GM10266 (cell line): ENCODE measurements around the gene PRKCH.

Experiments
- DNase-seq: peaks from one replicate; pipeline ENCODE4 v3.0.0; 2012; ENCODE audit errors: extremely low spot score
- CTCF ChIP-seq: IDR thresholded peaks from 2 replicates; pipeline ENCODE4 v1.5.1; 2012; ENCODE audit warnings: mild to moderate bottlenecking, low read depth; ENCODE audit not compliant: control insufficient read depth, insufficient read depth; ENCODE audit errors: missing control alignments

Gene PRKCH

DNA sequence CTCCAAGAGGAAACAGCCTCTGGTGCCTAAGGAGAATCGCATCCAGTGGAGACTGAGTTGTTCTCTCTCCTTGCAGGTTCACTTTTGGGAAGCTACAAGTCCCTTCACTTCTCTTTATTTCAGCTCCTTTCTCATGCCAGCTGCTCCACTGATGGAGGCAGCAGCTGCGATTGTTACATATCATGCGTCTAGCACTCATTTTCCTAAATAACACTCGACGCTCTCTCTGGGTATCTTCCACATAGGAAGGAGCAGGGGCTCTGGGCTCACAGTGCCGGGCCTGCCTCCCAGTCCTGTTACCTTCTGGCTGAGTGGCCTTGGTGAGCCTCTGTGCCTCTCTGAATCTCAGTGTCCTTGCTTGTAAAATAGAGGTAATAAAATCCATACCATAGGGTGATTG is 211.4 kb downstream of the PRKCH start:
- no peak for DNase-seq
- TF ChIP-seq CTCF = no peak

- DNase-seq = no peak
- TF ChIP-seq CTCF = no peak
These were observed 212.3 kb downstream of the PRKCH start for GRCh38 chr14:61533513-61534255.

DNA sequence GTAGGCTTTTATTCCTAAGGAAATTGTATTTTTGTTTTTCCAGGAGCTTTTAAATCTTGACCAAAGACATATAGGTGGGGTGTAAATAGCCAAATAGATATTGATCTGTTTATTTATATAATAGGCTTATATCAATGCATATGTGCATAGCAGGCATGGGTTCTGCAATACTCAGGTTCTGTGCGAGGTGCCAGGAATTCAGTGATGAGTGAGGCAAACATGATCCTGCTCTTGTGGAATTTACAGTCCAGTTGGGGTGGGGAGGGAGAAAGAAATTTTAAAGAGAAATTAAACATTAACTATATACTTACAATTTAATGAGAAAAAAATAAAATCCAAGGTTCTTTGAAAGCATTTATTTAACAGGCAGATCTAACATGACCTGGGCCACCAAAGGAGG is 213.7 kb downstream of the PRKCH start:
- no peak for TF ChIP-seq CTCF
- DNase-seq = no peak

DNA sequence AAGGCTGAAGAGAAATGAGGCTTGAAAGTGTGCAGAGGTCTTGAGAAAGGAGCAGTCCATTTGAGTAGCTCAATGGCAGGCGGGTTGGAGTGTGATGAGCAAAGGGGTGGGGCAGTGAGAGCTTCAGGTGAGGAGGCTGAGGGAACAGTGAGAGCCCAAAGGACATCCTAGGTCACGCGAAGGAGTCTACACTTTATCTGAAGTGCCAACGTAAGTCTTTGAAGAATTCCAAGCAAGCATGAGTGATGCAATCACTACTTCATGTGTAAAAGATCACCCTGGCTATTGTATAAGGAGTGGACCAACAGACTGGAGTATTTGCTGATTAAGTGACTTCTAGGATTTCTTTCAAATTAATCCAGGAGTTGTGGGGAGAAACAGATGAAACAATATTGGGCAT is 214.1 kb downstream of the PRKCH start:
- DNase-seq = no peak
- no peak for TF ChIP-seq CTCF

DNA sequence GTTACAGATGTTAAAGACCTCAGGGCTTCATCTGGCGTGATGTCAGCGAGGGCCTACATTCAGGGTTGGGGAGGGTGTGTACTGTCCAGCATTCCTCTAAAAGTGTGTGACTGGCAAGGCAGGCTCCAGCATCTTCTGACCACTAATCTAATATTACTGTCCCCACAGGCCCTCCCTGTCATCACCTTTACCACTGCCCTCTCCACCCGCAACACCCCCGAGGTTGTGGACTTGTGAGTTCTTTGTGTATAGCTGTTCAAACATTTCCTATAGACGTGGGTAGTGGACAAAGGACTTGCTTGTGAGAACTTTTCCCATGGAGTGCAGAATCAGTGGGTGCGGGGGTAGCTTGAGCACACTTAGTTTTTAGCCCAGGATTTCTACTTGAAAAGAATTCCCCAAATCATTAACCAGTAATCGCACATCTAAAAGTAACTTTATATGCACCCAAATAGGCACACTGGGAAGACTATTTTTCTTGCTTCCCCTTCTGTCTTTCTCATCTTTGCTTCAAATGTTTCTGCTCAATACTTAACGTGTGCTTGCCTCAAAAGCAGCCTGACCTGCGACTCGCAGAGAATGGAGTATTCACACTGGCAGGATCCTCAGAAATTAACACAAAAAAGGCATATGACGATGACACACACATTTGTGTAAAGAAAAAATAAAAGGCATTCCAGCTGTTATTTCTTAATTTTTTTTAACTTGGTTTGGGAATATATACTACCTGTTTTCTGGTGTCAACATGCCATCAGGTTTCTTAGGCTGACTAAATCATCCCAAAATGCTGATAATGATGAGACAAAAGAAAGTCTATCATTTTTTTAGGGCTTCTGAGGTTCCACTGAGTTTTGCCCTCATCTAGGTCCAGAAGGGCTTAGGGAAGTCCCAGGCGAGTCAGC is 215.5 kb downstream of the PRKCH start:
- TF ChIP-seq CTCF = no peak
- no peak for DNase-seq

DNA sequence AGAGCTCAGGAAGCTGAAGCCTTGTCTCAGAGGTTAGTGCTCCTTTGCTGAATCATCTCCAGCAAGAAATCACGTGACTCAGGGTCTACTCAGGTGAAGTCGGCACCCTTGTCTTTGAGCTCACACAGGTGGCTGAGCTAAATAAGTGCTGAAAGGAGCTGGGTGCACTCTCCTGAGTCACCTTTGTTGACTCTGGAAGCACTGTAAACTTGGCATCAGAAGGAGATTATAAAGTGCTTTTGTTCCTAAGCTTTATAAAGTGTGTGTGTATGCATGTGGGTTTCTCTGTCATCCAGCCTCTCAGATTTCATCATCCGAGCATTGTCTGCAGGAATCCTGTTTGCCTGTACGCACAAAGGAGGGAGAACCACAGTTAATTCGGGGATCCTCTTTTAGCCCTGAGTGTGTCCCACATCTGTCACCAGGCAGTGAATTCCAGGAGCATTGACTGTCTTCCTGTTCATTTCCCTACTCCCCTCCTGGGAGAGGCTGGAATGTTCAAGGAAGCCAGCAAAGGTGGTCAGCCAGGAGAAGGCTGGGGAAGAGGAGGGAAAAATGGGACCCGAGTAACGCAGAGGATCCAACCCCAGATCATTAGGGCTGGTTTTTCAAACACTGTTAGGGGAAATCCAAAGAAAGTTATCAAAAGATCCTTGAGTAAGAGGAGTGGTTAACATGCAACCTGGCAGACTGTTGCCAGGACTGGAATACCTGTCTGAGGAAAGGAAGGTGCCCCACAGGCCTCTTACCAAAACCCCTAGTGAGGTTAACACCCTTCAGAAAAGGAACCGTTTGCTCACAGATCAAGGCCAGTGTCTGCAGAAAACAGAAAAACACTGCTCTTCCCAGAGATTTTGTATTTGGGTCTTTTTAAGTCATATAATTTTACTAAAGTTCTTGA is 216.4 kb downstream of the PRKCH start:
- no peak for DNase-seq
- TF ChIP-seq CTCF = no peak
